WTC11 (cell line): Measurements from ENCODE around the gene FBRS. TPM values are rescaled to one million over a fixed set of nuclear protein-coding genes. Genes with fewer than 3 reads are reported as not detected.

Experiments
- CREB1 ChIP-seq: sonication (generic); formaldehyde crosslinking; IDR thresholded peaks from 2 replicates; pipeline ENCODE4 v1.8.0; 2023; ENCODE audit warnings: mild to moderate bottlenecking, missing genetic modification reagents
- ELF4 ChIP-seq: sonication (generic); formaldehyde crosslinking; IDR thresholded peaks from 2 replicates; pipeline ENCODE4 v1.8.1; 2022; ENCODE audit warnings: low read depth, mild to moderate bottlenecking, moderate library complexity, missing genetic modification reagents
- ETV6 ChIP-seq: sonication (generic); formaldehyde crosslinking; IDR thresholded peaks from 2 replicates; pipeline ENCODE4 v1.8.1; 2022; ENCODE audit warnings: mild to moderate bottlenecking, missing genetic modification reagents
- GRHL2 ChIP-seq: fragments of 250-450 bp; sonication (Bioruptor Pico); IDR thresholded peaks from 2 replicates; pipeline ENCODE4 v1.8.0; 2022; ENCODE audit warnings: mild to moderate bottlenecking, moderate library complexity; ENCODE audit not compliant: insufficient replicate concordance, severe bottlenecking
- IRF2 ChIP-seq: sonication (generic); formaldehyde crosslinking; IDR thresholded peaks from 2 replicates; pipeline ENCODE4 v1.8.0; 2022; ENCODE audit warnings: low read depth, missing genetic modification reagents, borderline replicate concordance
- MYBL2 ChIP-seq: sonication (generic); formaldehyde crosslinking; IDR thresholded peaks from 2 replicates; pipeline ENCODE4 v1.8.1; 2023; ENCODE audit warnings: mild to moderate bottlenecking, moderate library complexity, missing genetic modification reagents
- NFYB ChIP-seq: sonication (generic); formaldehyde crosslinking; conservative IDR thresholded peaks from 2 replicates; pipeline ENCODE4 v1.8.0; 2022; ENCODE audit warnings: low read depth, missing genetic modification reagents
- OVOL2 ChIP-seq: fragments of 250-450 bp; sonication (Bioruptor Pico); IDR thresholded peaks from 2 replicates; pipeline ENCODE4 v1.9.0; 2021; ENCODE audit warnings: mild to moderate bottlenecking, borderline replicate concordance
- PRRX2 ChIP-seq: fragments of 250-450 bp; sonication (Bioruptor Pico); IDR thresholded peaks from 2 replicates; pipeline ENCODE4 v1.8.0; 2021; ENCODE audit warnings: mild to moderate bottlenecking
- ZNF138 ChIP-seq: sonication (generic); formaldehyde crosslinking; conservative IDR thresholded peaks from 2 replicates; pipeline ENCODE4 v1.8.1; 2022; ENCODE audit warnings: mild to moderate bottlenecking, moderate library complexity, missing genetic modification reagents
- ZNF263 ChIP-seq: sonication (generic); formaldehyde crosslinking; IDR thresholded peaks from 2 replicates; pipeline ENCODE4 v1.8.1; 2022; ENCODE audit warnings: low read depth, mild to moderate bottlenecking, moderate library complexity, missing genetic modification reagents
- total RNA-seq: library from RNA; stranded (reverse); gene quantifications from 3 replicates; pipeline ENCODE4 v1.2.3, GENCODE V29; 2021
- TF ChIP-seq, protein P1 (sequence below): fragments of 250-450 bp; sonication (Bioruptor Pico); IDR thresholded peaks from 2 replicates; pipeline ENCODE4 v1.8.0; 2021; ENCODE audit warnings: mild to moderate bottlenecking
- TF ChIP-seq, protein P2 (sequence below): sonication (generic); formaldehyde crosslinking; IDR thresholded peaks from 2 replicates; pipeline ENCODE4 v1.8.0; 2023; ENCODE audit warnings: mild to moderate bottlenecking, missing genetic modification reagents
- TF ChIP-seq, protein P3 (sequence below): sonication (generic); formaldehyde crosslinking; IDR thresholded peaks from 2 replicates; pipeline ENCODE4 v1.8.1; 2023; ENCODE audit warnings: mild to moderate bottlenecking, missing genetic modification reagents, borderline replicate concordance
- TF ChIP-seq, protein P4 (sequence below): sonication (generic); formaldehyde crosslinking; IDR thresholded peaks from 2 replicates; pipeline ENCODE4 v1.8.0; 2022; ENCODE audit warnings: mild to moderate bottlenecking, missing genetic modification reagents
- TF ChIP-seq, protein P5 (sequence below): sonication (generic); formaldehyde crosslinking; IDR thresholded peaks from 2 replicates; pipeline ENCODE4 v1.8.0; 2023; ENCODE audit warnings: missing genetic modification reagents, mild to moderate bottlenecking, borderline replicate concordance
- TF ChIP-seq, protein P6 (sequence below): sonication (generic); formaldehyde crosslinking; IDR thresholded peaks from 2 replicates; pipeline ENCODE4 v1.8.0; 2022; ENCODE audit warnings: mild to moderate bottlenecking, missing genetic modification reagents
- TF ChIP-seq, protein P7 (sequence below): sonication (generic); formaldehyde crosslinking; IDR thresholded peaks from 2 replicates; pipeline ENCODE4 v1.8.1; 2022; ENCODE audit warnings: low read depth, missing genetic modification reagents, borderline replicate concordance
- TF ChIP-seq, protein P8 (sequence below): fragments of 250-450 bp; sonication (Bioruptor Pico); IDR thresholded peaks from 2 replicates; pipeline ENCODE4 v1.9.0; 2021; ENCODE audit warnings: moderate library complexity, mild to moderate bottlenecking, inconsistent platforms, borderline replicate concordance

The FBRS gene
- total RNA-seq, 1 experiment from 2014 or later = 23.2 TPM

DNA sequence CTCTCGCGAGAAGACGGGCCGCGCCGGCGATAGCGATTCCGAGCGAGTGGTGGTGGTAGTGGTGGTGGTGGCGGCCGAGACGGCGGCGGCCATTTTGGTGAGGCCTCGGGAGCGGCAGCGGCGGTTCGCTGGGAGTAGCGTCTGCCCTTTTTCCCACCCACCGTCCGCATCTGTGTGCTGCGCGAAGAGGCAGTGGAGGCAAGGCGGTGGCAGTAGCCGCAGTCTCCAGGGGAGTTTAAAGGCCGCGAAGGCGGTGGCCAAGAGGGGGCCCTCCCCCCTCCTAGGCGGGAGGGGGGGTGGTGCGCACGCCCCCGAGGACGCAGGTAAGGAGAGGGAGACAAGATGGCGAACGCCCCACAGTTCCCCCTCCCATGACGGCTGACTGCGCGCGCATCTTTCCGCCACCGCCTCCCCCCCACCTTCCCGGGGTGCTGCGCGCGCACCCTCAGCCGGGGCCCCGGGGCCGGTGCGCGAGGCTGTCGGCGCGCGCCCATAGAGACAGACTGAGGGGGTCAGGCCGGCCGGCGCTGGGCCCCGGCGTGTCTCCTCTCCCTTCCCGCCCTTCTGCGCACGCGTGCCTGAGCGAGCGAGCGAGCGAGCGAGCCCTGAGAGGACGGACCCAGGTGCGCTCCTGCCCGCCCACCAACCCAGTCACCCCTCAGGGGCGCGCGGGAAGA is 40.0 kb downstream of the FBRS start (continued):
- TF ChIP-seq, protein P1, sequence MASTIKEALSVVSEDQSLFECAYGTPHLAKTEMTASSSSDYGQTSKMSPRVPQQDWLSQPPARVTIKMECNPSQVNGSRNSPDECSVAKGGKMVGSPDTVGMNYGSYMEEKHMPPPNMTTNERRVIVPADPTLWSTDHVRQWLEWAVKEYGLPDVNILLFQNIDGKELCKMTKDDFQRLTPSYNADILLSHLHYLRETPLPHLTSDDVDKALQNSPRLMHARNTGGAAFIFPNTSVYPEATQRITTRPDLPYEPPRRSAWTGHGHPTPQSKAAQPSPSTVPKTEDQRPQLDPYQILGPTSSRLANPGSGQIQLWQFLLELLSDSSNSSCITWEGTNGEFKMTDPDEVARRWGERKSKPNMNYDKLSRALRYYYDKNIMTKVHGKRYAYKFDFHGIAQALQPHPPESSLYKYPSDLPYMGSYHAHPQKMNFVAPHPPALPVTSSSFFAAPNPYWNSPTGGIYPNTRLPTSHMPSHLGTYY (CRISPR knock-in tag) = no peak
- TF ChIP-seq NFYB (CRISPR knock-in tag) = no peak; the same call in 1 of the 2 replicates
- TF ChIP-seq, protein P2, sequence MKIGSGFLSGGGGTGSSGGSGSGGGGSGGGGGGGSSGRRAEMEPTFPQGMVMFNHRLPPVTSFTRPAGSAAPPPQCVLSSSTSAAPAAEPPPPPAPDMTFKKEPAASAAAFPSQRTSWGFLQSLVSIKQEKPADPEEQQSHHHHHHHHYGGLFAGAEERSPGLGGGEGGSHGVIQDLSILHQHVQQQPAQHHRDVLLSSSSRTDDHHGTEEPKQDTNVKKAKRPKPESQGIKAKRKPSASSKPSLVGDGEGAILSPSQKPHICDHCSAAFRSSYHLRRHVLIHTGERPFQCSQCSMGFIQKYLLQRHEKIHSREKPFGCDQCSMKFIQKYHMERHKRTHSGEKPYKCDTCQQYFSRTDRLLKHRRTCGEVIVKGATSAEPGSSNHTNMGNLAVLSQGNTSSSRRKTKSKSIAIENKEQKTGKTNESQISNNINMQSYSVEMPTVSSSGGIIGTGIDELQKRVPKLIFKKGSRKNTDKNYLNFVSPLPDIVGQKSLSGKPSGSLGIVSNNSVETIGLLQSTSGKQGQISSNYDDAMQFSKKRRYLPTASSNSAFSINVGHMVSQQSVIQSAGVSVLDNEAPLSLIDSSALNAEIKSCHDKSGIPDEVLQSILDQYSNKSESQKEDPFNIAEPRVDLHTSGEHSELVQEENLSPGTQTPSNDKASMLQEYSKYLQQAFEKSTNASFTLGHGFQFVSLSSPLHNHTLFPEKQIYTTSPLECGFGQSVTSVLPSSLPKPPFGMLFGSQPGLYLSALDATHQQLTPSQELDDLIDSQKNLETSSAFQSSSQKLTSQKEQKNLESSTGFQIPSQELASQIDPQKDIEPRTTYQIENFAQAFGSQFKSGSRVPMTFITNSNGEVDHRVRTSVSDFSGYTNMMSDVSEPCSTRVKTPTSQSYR (CRISPR knock-in tag) = peak; percentile 90
- TF ChIP-seq, protein P3, sequence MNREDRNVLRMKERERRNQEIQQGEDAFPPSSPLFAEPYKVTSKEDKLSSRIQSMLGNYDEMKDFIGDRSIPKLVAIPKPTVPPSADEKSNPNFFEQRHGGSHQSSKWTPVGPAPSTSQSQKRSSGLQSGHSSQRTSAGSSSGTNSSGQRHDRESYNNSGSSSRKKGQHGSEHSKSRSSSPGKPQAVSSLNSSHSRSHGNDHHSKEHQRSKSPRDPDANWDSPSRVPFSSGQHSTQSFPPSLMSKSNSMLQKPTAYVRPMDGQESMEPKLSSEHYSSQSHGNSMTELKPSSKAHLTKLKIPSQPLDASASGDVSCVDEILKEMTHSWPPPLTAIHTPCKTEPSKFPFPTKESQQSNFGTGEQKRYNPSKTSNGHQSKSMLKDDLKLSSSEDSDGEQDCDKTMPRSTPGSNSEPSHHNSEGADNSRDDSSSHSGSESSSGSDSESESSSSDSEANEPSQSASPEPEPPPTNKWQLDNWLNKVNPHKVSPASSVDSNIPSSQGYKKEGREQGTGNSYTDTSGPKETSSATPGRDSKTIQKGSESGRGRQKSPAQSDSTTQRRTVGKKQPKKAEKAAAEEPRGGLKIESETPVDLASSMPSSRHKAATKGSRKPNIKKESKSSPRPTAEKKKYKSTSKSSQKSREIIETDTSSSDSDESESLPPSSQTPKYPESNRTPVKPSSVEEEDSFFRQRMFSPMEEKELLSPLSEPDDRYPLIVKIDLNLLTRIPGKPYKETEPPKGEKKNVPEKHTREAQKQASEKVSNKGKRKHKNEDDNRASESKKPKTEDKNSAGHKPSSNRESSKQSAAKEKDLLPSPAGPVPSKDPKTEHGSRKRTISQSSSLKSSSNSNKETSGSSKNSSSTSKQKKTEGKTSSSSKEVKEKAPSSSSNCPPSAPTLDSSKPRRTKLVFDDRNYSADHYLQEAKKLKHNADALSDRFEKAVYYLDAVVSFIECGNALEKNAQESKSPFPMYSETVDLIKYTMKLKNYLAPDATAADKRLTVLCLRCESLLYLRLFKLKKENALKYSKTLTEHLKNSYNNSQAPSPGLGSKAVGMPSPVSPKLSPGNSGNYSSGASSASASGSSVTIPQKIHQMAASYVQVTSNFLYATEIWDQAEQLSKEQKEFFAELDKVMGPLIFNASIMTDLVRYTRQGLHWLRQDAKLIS (CRISPR knock-in tag) = no peak
- TF ChIP-seq, protein P4, sequence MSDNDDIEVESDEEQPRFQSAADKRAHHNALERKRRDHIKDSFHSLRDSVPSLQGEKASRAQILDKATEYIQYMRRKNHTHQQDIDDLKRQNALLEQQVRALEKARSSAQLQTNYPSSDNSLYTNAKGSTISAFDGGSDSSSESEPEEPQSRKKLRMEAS (CRISPR knock-in tag) = peak; percentile 72; the same call in 1 of the 2 replicates
- TF ChIP-seq OVOL2 (CRISPR knock-in tag) = no peak
- TF ChIP-seq GRHL2 = no peak
- no peak for TF ChIP-seq ETV6 (CRISPR knock-in tag)
- TF ChIP-seq, protein P5, sequence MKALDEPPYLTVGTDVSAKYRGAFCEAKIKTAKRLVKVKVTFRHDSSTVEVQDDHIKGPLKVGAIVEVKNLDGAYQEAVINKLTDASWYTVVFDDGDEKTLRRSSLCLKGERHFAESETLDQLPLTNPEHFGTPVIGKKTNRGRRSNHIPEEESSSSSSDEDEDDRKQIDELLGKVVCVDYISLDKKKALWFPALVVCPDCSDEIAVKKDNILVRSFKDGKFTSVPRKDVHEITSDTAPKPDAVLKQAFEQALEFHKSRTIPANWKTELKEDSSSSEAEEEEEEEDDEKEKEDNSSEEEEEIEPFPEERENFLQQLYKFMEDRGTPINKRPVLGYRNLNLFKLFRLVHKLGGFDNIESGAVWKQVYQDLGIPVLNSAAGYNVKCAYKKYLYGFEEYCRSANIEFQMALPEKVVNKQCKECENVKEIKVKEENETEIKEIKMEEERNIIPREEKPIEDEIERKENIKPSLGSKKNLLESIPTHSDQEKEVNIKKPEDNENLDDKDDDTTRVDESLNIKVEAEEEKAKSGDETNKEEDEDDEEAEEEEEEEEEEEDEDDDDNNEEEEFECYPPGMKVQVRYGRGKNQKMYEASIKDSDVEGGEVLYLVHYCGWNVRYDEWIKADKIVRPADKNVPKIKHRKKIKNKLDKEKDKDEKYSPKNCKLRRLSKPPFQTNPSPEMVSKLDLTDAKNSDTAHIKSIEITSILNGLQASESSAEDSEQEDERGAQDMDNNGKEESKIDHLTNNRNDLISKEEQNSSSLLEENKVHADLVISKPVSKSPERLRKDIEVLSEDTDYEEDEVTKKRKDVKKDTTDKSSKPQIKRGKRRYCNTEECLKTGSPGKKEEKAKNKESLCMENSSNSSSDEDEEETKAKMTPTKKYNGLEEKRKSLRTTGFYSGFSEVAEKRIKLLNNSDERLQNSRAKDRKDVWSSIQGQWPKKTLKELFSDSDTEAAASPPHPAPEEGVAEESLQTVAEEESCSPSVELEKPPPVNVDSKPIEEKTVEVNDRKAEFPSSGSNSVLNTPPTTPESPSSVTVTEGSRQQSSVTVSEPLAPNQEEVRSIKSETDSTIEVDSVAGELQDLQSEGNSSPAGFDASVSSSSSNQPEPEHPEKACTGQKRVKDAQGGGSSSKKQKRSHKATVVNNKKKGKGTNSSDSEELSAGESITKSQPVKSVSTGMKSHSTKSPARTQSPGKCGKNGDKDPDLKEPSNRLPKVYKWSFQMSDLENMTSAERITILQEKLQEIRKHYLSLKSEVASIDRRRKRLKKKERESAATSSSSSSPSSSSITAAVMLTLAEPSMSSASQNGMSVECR = no peak; the same call in 1 of the 2 replicates
- TF ChIP-seq ZNF138 (CRISPR knock-in tag) = no peak
- TF ChIP-seq, protein P6, sequence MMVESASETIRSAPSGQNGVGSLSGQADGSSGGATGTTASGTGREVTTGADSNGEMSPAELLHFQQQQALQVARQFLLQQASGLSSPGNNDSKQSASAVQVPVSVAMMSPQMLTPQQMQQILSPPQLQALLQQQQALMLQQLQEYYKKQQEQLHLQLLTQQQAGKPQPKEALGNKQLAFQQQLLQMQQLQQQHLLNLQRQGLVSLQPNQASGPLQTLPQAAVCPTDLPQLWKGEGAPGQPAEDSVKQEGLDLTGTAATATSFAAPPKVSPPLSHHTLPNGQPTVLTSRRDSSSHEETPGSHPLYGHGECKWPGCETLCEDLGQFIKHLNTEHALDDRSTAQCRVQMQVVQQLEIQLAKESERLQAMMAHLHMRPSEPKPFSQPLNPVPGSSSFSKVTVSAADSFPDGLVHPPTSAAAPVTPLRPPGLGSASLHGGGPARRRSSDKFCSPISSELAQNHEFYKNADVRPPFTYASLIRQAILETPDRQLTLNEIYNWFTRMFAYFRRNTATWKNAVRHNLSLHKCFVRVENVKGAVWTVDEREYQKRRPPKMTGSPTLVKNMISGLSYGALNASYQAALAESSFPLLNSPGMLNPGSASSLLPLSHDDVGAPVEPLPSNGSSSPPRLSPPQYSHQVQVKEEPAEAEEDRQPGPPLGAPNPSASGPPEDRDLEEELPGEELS = no peak
- no peak for TF ChIP-seq ELF4 (CRISPR knock-in tag)
- TF ChIP-seq, protein P7, sequence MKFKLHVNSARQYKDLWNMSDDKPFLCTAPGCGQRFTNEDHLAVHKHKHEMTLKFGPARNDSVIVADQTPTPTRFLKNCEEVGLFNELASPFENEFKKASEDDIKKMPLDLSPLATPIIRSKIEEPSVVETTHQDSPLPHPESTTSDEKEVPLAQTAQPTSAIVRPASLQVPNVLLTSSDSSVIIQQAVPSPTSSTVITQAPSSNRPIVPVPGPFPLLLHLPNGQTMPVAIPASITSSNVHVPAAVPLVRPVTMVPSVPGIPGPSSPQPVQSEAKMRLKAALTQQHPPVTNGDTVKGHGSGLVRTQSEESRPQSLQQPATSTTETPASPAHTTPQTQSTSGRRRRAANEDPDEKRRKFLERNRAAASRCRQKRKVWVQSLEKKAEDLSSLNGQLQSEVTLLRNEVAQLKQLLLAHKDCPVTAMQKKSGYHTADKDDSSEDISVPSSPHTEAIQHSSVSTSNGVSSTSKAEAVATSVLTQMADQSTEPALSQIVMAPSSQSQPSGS (CRISPR knock-in tag) = no peak
- TF ChIP-seq, protein P8, sequence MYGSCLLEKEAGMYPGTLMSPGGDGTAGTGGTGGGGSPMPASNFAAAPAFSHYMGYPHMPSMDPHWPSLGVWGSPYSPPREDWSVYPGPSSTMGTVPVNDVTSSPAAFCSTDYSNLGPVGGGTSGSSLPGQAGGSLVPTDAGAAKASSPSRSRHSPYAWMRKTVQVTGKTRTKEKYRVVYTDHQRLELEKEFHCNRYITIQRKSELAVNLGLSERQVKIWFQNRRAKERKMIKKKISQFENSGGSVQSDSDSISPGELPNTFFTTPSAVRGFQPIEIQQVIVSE = no peak
- peak; percentile 63 for TF ChIP-seq MYBL2 (CRISPR knock-in tag)
- peak; percentile 73; the same call in 1 of the 2 replicates for TF ChIP-seq CREB1
- TF ChIP-seq IRF2 (CRISPR knock-in tag) = no peak
- no peak; the same call in 1 of the 2 replicates for TF ChIP-seq PRRX2 (CRISPR knock-in tag)
- no peak for TF ChIP-seq ZNF263 (CRISPR knock-in tag)
